Hematopoietic multipotent progenitor cell treated with erythropoietin and hydrocortisone succinate and interleukin-3 and kit ligand, for 4 days (in vitro differentiated cells): ENCODE measurements around the gene RIN3.

ENCODE experiments used
- DNase-seq: peaks from one replicate; pipeline ENCODE4 v3.0.0-alpha.2; 2015

Gene RIN3

DNA sequence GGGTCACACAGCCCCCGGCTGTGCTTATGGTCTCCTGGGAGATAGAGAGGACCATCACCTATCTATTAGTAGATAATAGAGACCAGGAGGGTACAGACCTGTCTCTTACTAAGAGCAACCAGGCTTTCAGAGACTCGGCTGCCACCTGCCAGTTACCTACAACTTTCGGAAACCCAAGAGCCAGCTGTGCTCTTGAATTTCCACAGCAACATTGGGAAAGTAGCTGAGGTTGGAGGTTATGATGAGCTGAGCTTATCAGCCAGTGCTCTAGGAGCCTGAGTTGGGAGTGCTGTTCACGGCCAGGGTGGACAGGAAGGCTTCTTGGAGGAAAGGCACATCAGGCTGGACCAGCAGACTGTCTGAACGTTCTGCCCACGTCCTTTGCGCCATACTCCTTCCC lies 67.6 kb downstream of the RIN3 start:
- no peak for DNase-seq

DNA sequence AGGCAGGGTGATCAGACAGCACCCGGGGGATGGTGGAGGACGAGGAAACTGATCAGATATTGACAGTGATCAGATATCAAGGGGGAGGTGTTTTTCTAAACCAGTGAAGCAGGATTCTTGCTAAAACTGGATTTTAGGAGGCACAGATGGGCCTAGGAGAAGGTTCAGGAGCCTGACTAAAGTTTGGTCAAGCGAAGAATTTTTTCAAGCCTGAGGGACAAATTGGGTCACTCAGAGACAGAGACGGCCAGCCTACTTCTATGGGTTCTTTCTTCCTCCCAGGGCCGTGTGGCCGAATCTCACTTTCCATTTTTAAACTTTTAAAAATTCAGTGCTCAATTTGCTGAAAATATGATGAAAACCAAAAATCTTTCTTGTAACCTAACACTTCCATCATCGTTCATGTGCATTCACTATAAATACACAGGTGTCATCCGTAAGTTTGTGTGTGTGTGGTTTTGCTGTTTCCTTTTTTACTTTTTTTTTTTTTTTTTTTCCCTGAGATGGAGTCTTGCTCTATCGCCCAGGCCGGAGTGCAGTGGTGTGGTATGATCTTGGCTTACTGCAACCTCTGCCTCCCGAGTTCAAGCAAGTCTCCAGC lies 68.5 kb downstream of the RIN3 start:
- DNase-seq = no peak

DNA sequence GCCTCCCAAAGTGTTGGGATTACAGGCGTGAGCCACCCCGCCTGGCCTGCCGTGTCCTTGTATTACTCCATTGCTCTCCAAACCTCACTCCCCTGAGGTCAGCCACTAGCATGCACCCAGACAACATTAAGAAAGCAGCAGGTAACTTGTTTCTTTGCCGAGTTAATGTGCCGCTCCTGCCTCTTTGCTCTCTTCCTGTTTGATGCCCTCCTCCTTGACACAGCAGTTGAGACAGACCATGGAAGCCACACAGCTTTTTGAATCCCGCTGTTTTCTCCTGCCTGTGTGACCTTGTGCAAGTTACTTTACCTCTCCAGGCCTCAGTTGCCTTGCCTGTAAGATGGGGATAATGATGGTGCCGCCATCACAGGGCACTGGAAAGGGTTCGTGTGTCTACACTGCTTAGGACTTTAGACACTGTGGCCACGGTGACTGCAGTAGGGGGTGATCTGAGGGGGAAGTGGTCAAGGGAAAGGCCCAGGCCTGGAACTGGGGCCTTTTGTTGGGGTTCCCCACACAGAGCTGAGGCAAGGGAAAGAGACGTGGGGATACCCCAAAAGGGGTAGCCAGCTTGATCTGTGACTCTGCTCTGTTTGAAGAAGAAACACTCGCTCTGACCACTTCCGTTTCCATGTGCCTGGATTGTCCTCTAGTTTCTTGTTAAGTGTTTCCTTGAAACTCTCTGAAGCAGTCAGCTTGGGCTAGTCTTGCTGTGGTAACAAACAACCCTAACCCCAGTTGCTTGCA lies 69.3 kb downstream of the RIN3 start:
- DNase-seq = no peak

DNA sequence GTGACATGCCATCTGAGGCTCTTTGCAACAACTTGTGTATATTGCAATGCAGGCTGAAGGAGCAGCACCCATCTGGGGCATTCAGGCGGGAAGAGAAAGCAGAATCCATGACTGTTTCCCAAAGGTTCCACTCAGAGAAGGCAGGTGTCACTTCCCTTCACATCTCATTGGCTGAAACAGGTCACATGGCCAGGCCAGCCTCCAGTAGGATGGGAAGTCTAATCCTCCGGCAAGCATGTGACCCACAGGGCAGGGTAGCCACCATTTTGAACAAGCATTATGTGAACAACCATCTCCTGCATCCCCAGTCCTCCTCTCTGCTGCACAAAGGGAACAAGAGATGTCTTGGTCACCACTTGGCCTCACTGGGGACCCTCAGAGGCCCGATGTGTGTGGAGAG lies 70.6 kb downstream of the RIN3 start:
- no peak for DNase-seq

DNA sequence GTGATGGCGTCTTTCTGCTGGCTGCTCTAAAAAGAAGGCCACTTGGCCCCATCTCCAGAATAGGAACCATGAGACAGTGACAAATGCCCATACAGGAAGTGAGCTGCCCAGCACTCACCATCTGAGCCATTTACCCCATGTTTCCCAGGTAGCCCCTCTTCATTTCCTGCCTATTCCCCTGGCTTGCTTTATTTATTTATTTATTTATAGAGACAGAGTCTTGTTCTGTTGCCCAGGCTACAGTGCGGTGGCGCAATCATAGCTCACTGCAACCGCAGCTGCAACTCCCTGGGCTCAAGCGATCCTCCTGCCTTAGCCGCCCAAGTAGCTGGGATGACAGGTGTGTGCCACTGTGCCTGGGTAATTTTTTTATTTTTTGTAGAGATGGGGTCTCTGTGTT lies 71.2 kb downstream of the RIN3 start:
- peak; percentile 51 for DNase-seq

DNA sequence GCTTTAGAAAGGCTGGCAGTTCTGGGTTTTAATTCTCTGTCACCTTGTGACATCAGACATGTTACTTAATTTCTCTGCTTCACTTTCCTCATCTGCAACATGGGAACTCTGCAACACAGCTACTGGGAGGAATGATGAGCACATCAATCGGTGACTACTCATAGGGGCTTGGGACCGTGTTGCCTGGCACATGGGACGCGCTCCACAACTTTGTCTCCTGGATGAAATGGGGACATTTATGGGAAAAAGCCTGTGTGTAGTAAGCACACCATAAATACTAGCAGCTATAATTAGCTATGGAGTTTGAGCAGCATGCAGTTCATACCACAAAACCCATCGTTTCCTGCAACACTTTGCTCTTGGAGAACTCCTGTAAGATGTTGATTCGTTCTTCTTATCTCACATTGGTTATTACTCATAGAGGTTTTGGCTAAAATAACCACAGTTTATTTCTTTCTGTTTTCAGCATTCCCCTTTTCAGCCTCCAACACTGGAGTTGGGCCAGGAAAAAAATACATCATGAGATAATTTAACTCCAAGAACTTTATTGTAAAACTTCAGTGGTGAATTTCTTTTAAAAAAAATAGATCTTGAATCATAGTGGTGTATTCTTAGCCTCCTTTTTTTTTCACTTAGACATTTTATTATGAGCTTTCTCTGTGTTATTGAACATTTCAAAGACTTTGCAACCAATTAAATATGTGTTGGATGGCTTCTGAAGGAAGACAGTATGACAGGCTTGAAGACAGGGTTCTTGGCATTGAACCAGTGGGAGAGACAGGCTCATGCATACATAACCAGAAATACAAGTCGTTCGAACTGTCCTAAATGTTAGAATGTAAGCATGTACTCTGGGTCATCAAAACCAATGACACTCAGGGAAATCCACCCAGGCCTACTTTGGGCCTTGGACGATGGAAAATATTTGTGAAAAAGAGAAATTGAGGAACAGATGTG lies 72.7 kb downstream of the RIN3 start:
- peak; percentile 94 for DNase-seq

DNA sequence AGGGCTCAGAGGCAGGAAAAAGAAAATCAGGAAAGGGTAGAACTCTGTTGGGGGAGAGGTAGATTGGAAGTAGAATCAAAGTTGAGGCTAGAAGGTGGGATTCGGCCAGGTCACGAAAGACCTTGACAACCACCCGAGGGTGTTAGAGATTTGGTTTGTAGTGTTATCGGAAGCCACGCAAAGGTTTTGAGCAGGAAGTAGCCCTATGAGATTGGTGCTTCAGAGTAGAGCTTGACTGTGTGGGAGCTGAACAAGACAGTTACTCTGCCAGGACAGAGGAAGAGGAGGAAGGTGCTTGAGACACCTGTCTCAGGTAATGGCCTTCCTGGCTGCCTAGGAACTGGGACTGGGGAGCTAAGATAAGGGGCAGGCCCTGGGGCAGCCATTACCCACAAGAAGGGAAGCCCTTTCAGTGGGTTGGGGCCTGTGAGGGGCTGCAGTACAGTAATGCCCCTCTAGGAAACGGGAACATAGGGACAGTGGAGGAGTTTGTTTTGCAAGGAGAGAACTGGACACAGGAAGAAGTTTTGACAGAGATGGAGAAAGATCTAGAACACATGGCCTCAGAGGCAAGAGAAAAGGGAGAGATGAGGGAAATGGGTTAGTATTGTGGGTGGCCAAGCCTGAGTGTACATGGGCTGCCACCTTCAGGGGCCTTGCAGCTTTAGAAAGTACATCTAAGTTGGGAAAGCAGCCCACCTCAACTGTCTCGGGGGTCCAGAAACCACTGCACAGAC lies 73.5 kb downstream of the RIN3 start:
- peak; percentile 42 for DNase-seq

DNA sequence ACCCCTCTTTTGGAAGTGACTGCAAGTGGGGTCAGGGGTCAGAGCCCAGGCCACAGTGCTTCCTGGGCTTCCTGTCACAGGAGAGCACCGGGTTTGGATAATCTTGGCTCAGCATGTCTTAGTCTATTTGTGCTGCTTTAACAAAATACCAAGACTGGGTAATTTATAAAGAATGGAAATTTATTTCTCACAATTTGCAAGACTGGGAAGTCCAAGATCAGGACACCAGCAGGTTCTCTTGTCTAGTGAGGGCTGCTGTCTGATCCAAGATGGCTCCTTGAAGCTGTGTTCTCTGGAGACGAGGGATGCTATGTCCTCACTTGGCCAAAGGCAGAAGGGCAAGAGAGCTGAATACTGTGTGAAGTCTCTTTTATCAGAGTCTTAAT lies 74.1 kb downstream of the RIN3 start:
- DNase-seq = no peak

DNA sequence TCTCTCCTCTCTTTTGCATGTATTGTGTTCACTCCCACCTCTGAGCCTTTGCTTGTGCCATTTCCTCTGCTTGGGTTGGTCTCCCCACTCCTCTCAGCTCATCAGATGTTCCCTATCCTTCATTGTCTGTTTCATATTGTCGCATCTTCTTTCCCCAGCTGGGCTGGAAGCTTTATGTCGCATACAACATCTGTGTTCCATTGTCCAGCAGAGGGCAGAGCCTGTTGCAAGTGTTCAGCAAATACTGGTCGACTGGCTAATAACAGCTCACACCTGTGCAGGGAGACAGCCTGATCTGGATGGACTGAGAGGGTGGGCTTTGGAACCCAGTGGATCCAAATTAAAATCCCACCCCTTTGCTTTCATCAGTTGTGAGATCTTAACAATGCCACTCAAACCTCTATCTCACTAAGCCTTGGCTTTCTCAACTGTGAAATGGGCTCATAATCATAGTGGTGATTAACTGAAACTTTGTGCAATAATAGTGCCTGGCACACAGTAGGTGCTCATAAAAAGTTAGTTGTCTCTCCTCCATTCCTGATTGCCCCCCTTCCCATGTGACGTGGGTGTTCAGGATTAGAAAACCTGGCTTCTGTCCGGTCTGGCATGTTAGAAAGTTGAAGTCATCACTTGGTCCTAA lies 75.8 kb downstream of the RIN3 start:
- peak; percentile 70 for DNase-seq

DNA sequence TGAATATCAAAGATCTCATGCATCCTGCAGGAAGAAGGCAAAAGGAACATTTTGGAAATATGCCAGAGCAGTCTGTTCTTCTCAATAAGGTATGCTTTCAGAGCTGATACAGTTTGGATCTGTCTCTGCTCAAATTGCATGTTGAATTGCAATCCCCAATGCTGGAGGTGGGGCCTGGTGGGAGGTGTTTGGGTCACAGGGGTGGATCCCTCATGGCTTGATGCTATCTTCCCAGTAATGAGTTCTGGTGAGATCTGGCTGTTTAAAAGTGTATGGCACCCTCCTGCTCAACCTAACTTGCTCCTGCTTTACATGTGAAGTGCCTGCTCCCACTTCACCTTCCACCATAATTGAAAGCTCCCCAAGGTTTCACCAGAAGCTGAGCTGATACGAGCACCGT lies 76.6 kb downstream of the RIN3 start:
- DNase-seq = peak; percentile 20

DNA sequence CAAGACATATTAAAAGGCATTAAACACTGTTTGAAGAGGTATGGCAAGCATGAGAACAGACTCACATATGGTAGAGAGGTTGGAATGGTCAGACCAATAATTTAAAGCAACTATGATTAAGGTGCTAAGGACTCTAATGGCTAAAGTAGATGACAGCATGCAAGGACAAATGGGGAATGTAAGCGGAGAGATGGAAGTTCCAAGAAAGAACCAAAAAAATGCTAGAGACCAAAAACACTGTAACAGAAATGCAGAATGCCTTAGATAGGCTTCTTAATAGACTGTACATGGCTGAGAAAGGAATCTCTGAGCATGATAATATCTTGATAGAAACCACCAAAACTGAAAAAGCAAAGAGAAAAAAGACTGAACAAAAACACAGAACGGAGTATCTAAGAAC lies 77.4 kb downstream of the RIN3 start:
- DNase-seq = peak; percentile 41

DNA sequence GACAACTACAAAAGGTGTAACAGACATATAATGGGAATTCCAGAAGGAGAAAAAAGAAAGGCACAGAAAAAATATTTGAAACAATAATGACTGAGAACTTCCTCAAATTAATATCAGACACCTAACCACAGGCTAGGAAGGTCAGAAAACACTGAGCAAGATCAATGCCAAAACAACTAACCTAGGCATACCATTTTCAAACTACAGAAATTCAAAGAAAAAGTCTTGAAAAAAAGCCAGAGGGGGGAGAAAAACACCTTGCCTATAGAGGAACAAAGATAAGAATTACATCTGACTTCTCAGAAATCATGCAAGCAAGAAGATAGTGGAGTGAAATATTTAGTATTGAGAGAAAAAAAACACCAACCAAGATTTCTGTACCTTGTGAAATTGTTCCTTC lies 77.8 kb downstream of the RIN3 start:
- peak; percentile 57 for DNase-seq

DNA sequence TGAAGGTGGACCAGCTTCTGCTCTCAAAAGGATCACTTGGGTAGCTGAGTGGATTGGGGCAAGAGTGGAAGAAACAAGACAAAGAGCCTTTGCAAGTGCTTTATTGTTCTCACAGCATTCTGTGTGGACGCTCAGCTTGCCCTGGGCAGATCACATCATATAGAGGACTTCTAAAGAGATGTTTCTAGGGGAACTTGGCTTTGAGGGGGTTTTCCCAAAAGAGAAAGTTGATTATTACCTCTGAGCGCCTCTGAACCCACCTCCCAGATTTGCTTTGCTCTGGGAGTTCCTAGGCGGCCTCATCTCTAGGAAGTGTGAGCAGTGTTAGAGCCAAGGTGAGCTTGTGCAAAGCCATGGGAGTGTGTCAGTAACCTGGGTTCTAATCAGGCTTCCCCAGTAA lies 81.7 kb downstream of the RIN3 start:
- DNase-seq = no peak

DNA sequence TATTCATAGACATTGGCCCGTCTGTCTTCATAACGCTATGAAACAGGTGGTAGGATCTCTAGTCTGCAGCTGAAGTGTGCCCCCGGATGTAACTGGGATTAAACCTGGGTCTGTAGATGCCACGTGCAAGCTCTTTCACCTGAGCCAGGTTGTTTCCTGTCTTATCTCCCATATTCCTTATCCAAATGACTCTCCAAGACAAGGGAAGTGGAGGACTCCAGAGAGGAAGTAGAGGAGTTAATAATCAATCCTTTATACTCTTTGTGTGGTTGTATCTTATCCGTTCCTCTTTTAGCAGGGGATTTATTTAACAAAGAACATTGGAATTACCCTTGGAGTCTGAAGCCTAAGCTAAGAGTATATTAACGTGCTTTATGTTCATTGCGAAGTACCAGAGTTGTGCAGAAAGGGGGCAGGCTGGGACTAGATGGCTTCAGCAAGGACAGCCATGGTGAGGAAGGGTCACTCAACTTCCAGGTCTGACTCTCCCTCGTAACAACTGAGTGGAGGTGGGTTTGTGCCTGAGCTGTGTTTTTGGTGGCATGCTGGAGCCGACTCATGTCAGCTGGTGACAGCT lies 82.8 kb downstream of the RIN3 start:
- peak; percentile 27 for DNase-seq

DNA sequence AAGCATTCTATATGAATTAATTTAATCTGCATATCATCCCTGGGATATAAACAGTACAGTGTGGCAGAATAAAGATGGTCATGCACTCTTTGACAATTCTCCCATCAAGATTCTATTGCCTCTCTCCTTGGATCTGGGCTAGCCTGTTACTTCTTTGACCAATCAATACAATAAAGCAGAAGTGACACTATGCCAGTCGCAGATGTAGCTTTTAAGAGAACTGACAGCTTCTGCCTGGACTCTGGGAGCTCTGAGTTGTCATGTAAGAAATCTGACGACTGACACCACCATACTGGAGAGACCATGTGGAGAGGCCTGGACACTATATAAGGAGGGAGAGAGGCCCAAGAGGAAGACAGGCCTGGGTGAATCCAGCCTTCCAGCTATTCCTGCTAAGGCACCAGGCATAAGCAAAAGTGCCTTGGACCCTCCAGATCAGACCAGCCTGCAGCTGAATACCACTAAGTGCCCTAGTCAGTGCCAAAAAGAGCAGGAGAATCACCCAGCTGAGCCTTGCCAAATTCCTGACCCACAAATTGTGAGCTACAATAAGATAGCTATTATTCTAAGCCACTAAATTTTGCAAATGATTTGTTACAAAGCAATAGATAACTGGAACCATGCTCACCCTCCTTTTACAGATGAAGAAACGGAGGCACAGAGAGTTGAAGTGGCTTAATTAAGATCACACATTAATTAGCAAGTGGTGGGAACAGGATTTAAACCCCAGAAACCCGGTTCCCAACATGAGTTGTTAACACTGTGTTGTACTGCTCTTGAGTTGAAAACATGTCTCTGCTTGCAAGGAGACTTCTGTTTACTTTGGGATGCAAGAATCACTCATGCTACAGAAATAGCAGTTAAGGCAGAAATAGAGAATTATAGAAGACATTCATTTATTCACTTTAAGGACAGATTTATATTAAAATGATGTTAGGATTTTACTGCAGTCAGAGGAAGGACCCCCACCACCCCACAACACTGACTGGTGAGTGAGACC lies 84.6 kb downstream of the RIN3 start:
- no peak for DNase-seq

DNA sequence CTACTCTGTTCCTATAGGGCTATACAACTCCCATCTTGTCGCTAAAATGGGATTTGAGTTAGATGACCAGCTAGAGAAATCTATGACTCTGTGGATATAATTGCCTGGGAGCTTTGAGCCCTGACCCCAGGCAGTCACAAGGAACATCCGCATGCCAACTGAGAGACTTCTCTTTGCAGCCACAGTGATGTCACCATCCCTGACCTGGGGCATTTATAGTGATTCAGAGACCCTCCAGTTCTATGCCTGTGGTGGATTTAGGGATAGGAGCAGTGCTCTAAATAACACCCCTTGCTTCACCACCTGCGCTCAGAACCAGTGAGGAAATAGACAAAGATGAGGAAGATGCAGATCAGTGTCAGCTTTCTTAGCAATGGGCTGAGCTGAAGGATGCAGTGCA lies 86.2 kb downstream of the RIN3 start:
- no peak for DNase-seq

DNA sequence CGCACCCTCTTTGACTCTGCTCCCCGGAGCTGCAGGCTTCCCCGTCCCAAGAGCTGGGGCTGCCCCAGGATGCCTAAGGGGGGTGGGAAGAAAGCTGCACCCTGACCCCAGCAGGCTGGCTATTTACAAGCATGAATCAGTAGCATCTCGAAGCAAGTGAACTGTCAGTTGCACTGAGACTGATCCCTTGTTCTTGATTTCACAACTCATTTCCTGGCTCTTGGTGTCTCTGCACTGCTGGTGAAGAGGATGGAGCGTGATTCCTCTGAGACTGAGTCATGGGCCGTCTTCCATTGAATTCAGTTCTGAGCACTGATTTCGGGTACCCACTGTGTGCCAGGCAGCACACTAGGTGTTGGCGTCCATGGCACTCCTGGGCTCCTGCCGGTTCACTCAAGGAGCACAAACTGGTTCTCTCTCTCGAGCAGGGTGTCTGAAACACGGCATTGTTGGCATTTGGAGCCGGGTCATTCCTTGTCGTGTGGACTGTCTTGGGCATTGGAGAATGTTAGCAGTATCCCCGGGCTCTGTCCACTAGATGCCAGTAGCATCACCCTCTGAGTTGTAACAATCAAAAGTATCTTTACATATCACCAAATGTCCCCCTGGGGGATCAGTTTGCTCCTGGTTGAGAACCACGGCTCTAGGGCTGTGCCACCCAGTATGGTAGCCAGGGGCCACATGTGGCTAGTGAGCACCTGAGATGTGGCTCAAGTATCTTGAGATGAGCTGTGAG lies 86.9 kb downstream of the RIN3 start:
- DNase-seq = peak; percentile 40

DNA sequence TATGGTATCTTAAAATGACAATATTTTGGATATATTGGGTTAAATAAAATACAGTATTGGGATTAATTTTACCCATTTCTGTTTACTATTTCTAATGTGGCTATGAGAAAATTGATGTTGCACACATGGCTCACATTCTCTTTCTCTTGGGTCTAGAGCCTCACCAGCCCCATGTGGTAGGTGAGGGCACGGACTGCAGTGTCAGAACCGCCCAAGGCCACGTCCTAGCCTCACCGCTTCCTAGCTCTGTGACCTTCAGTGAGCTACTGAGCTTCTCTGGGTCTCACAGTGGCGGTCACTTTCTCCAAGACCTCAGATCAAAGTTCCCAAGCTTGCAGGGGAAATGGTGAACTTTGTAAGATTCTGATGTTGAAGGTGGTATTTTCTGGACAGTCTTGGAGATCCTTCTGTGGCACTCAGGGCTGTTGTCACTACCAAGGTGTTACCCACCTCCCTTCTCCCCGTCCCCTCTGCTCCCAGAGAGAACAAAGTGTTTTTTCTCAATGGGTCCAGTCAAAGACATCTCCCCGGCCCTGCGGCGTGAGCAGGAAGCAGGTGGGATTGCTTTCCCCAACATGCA lies 87.6 kb downstream of the RIN3 start:
- DNase-seq = no peak

DNA sequence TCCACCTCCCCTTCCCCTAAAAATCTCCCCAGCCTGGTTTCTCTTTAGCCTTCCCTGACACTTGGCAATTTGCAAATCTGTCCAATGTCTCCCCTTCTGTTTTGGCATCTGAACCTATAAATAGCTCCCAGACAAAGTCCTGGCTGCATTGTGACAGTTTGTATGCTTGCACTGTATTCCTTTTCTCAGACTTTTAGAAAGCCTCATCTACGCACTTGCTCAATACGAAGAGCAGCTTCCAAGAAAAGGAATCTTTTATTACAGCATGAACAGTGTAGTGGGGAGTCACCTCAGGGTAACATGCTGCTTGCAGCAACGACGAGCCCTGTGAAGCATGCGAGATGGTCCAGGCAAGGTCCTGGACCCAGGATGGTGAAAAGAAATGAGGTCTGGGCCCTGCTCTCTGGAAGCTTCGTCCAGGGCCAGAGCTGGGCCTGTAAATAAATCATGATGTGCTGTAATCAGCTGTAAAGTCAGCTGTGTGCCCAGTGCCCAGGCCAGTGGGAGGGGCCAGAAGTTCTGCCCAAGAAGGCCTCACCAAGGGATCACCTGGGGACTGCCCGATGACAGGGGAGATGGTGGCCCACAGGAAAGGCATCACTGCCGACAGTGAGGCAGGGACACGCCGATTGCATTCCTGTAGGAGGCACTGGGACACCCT lies 88.3 kb downstream of the RIN3 start:
- no peak for DNase-seq
